Measurements from ENCODE around the gene SPAG5. TPM values are rescaled to one million over a fixed set of nuclear protein-coding genes. Genes with fewer than 3 reads are reported as not detected.

SPAG5 gene
- total RNA-seq, 2 donors from 2014 or later = 80.7 to 198 TPM

DNA sequence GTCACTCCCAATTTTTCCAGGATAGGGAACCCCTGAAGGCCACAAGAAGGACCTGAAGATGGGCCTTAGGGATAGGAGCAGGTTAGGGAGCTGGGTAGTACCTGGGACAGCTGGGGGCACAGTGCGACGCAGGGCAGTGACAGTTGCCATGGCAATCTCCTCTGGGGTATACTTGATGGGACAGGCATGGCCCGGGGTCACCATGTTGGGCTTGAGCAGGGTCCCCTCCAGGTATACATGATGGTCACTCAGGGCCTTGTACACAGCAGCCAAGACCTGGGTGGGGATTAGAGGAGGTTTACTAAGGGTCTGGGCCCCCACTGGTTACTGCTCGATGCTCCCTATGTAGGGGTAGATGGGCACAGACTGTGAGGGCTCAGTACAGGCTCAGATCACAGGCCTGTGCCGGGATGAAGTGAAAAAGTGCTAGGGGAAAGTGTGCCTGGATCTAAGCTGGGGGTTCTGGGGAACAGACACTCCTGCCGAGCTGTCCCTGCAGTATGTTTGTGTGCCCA lies 24.8 kb downstream of the SPAG5 start:
- H3K27me3 Mint-ChIP-seq = no peaks in the 10 kb centered on the region
- no peak overlapping the region for H3K4me3 Mint-ChIP-seq
- H3K36me3 Mint-ChIP-seq = peaks cover 1% of the 10 kb centered on the region

GRCh38 chr17:28573521-28573920 lies 25.3 kb downstream of the SPAG5 start:
- H3K9me3 Mint-ChIP-seq = no peaks in the 10 kb centered on the region
- no peak for DNase-seq (ENCODE audit: low spot score)
- H3K4me1 Mint-ChIP-seq (ENCODE audit: low read depth in 2 of 2) = peaks cover 44 to 45% of the 10 kb centered on the region in 2 donors
- ATAC-seq = no peak
- no peak overlapping the region for H3K27ac Mint-ChIP-seq
- no peaks in the 10 kb centered on the region for H3K27me3 Mint-ChIP-seq
- H3K36me3 Mint-ChIP-seq = no peaks in the 10 kb centered on the region
- H3K4me3 Mint-ChIP-seq = no peak overlapping the region

More for the DNA sequence above, 24.8 kb downstream of the SPAG5 start:
- ATAC-seq (no peak), DNase-seq (ENCODE audit: low spot score) (no peak)
- Mint-ChIP-seq H3K27ac (no peak overlapping the region), H3K9me3 (no peaks in the 10 kb centered on the region), H3K4me1 (ENCODE audit: low read depth in 2 of 2) (peaks cover 43 to 45% of the 10 kb centered on the region in 2 donors)

- ATAC-seq (no peak), DNase-seq (ENCODE audit: low spot score) (no peak)
- no peaks in the 10 kb centered on the region for H3K9me3 Mint-ChIP-seq
- no peaks in the 10 kb centered on the region for H3K36me3 Mint-ChIP-seq
- H3K27ac Mint-ChIP-seq = peak overlapping the region; percentile 83 to 96
- no peaks in the 10 kb centered on the region for H3K27me3 Mint-ChIP-seq
- peaks cover 49 to 50% of the 10 kb centered on the region in 2 donors for H3K4me1 Mint-ChIP-seq (ENCODE audit: low read depth in 2 of 2)
- H3K4me3 Mint-ChIP-seq = peak overlapping the region; percentile 94
These were observed 25.8 kb downstream of the SPAG5 start for GRCh38 chr17:28573040-28573380.

GRCh38 chr17:28572259-28573039 lies 26.4 kb downstream of the SPAG5 start:
- Mint-ChIP-seq H3K4me1 (ENCODE audit: low read depth in 2 of 2) (peaks cover 55 to 56% of the 10 kb centered on the region in 2 donors), H3K27ac (peak overlapping the region; percentile 83 to 96), H3K27me3 (no peaks in the 10 kb centered on the region), H3K36me3 (no peaks in the 10 kb centered on the region), H3K4me3 (peak overlapping the region; percentile 94), H3K9me3 (no peaks in the 10 kb centered on the region)
- DNase-seq (ENCODE audit: low spot score) (no peak), ATAC-seq (no peak)

DNA sequence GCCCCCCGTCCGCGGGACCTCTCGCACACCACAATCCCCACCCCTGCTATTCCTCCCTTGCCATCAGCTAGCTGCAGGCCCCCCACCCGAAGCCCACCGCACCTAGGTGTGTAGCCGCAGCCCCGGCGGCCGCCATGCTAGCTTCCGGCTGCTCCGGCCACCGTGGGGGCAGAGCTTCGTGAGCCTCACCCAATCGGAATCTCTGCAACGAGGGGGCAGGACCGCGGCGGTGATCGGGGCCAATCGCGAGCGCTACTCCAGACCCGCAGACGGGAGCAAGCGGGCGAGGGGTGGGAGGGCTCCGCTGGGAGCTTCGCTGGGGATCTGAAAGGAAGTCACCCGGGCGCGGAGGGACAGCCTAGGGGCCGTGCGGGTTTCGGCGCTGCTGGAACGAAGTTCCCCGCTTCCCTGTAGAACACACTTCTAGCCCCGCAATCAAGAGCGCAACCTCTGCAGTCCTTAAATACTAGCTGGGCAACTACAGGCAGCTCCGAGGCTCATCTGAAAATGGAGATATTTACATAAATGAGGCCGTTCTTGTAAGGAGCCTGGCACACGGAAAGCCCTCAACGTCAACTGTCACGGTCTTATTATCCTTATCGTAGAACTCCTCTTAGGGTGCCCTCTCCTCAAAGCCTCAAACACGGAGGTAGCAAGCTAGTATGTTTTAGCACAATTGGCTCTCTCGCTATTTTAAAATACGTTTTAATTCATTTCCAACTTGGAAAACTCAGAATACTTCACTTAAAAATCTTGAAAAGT lies 27.3 kb downstream of the SPAG5 start, which contains the start of gene PIGS:
Gene PIGS, minus strand, starts transcription at position 164 of the 762 bp plus-strand sequence. Its CDS starts 28 bp downstream, at position 136.
- Mint-ChIP-seq H3K4me1 (ENCODE audit: low read depth in 2 of 2) (peaks cover 54 to 55% of the 10 kb centered on the region in 2 donors), H3K27me3 (no peaks in the 10 kb centered on the region), H3K27ac (peak within 1 kb of the TSS; percentile 83 to 96), H3K4me3 (peak within 1 kb of the TSS; percentile 94), H3K9me3 (no peaks in the 10 kb centered on the region), H3K36me3 (no peaks in the 10 kb centered on the region)
- ATAC-seq = peak; percentile 99
- peak; percentile 96 for DNase-seq (ENCODE audit: low spot score)

DNA sequence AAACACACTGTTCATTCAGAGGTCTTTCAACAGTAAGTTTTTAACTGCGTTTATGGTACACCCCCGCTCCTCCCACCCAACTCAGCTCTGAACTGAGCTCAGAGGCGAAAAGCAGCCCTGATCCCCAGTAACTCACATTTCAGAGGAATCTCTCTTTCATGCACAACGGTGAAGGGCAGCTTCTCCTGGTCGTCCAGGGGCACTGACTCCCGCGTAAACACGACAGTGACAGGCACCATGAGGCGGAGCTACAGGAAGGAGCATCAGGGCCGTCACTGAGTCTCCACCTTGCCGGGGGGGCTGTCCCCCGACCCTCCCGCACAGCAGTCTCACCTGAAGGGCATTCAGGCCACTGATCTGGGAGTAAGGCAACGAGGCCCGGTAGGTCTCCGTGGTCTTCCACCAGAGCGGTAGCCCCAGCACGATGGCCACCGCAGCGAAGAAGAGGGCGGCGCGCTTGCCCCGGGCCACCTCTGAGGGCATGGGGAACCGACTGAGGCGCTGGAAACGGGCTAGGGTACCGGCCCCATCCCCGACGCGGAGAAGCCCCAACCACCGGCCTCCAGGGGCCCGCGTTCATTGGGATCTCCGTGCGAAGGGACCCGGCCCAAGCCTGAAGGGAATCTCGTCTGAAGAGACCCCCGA lies 28.0 kb downstream of the SPAG5 start:
- Mint-ChIP-seq H3K4me3 (peak overlapping the region; percentile 94), H3K27ac (peak overlapping the region; percentile 83 to 96), H3K9me3 (no peaks in the 10 kb centered on the region), H3K4me1 (ENCODE audit: low read depth in 2 of 2) (peaks cover 47 to 49% of the 10 kb centered on the region in 2 donors), H3K27me3 (no peaks in the 10 kb centered on the region), H3K36me3 (no peaks in the 10 kb centered on the region)
- ATAC-seq (peak; percentile 56 to 68), DNase-seq (ENCODE audit: low spot score) (no peak)

DNA sequence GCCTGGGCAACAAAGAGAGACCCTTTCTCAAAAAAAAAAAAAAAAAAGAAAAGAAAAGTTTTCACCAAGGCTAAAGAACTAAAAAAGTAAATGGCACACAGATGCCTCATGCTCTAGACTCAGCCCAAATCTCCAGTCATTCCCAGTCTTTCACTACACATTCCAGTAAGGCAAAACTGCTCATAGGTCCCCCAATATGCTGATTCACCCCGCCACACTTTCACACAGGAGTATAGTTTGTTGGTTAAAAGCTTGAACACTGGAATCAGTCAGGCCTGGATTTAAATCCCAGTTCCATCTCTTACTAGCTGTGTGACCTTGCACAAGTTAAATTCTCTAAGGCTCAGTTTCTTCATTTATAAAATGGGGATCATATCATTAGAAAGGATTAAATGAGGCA lies 29.4 kb downstream of the SPAG5 start:
- no peaks in the 10 kb centered on the region for H3K36me3 Mint-ChIP-seq
- no peaks in the 10 kb centered on the region for H3K27me3 Mint-ChIP-seq
- DNase-seq (ENCODE audit: low spot score) (no peak), ATAC-seq (no peak)
- peaks cover 46 to 49% of the 10 kb centered on the region in 2 donors for H3K4me1 Mint-ChIP-seq (ENCODE audit: low read depth in 2 of 2)
- peak overlapping the region; percentile 94 for H3K4me3 Mint-ChIP-seq
- no peaks in the 10 kb centered on the region for H3K9me3 Mint-ChIP-seq
- peak overlapping the region; percentile 1 to 83 for H3K27ac Mint-ChIP-seq

DNA sequence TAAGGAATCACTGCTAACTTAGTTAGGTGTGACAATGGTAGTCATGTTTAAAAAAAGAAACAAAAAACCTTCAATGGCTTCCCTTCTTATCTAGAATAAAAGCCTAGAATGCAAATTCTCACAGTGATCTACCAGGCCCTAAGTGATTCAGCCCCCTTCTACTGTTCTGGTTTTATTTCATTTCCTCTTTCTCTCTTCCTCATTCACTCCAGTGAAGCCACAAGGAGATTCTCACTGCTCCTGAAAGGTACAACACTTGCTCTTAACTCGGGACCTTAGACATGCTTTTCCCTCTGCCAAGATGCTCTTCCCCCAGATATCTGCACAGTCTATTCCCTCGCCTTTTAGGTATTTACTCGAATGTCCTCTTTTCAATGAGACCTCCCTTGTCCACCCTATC lies 31.2 kb downstream of the SPAG5 start:
- Mint-ChIP-seq H3K9me3 (no peaks in the 10 kb centered on the region), H3K4me1 (ENCODE audit: low read depth in 2 of 2) (peaks cover 40 to 42% of the 10 kb centered on the region in 2 donors), H3K36me3 (no peaks in the 10 kb centered on the region), H3K27me3 (no peaks in the 10 kb centered on the region), H3K27ac (peak overlapping the region; percentile 40 to 49), H3K4me3 (peak overlapping the region; percentile 9)
- DNase-seq (ENCODE audit: low spot score) (no peak), ATAC-seq (no peak)

- H3K4me3 Mint-ChIP-seq = no peak overlapping the region
- H3K27me3 Mint-ChIP-seq = no peaks in the 10 kb centered on the region
- H3K9me3 Mint-ChIP-seq = no peaks in the 10 kb centered on the region
- no peak overlapping the region for H3K27ac Mint-ChIP-seq
- ATAC-seq (no peak), DNase-seq (ENCODE audit: low spot score) (no peak)
- peaks cover 15 to 17% of the 10 kb centered on the region in 2 donors for H3K4me1 Mint-ChIP-seq (ENCODE audit: low read depth in 2 of 2)
- peaks cover 2% of the 10 kb centered on the region for H3K36me3 Mint-ChIP-seq
These were observed 35.4 kb downstream of the SPAG5 start for GRCh38 chr17:28563475-28563874.

- Mint-ChIP-seq H3K27ac (no peak overlapping the region), H3K4me3 (no peak overlapping the region), H3K4me1 (ENCODE audit: low read depth in 2 of 2) (peaks cover 37 to 43% of the 10 kb centered on the region in 2 donors), H3K27me3 (no peaks in the 10 kb centered on the region), H3K36me3 (peaks cover 32% of the 10 kb centered on the region), H3K9me3 (no peaks in the 10 kb centered on the region)
- ATAC-seq (no peak), DNase-seq (ENCODE audit: low spot score) (no peak)
These were observed 43.8 kb downstream of the SPAG5 start for GRCh38 chr17:28555022-28555421.

- ATAC-seq = no peak
- no peaks in the 10 kb centered on the region for H3K9me3 Mint-ChIP-seq
- no peak overlapping the region for H3K4me3 Mint-ChIP-seq
- peak overlapping the region in 1 of 2 donors; percentile 13 for H3K27ac Mint-ChIP-seq
- no peak for DNase-seq (ENCODE audit: low spot score)
- H3K27me3 Mint-ChIP-seq = no peaks in the 10 kb centered on the region
- H3K36me3 Mint-ChIP-seq = peaks cover 32% of the 10 kb centered on the region
- peaks cover 41 to 46% of the 10 kb centered on the region in 2 donors for H3K4me1 Mint-ChIP-seq (ENCODE audit: low read depth in 2 of 2)
These were observed 44.3 kb downstream of the SPAG5 start for GRCh38 chr17:28554565-28554964.

DNA sequence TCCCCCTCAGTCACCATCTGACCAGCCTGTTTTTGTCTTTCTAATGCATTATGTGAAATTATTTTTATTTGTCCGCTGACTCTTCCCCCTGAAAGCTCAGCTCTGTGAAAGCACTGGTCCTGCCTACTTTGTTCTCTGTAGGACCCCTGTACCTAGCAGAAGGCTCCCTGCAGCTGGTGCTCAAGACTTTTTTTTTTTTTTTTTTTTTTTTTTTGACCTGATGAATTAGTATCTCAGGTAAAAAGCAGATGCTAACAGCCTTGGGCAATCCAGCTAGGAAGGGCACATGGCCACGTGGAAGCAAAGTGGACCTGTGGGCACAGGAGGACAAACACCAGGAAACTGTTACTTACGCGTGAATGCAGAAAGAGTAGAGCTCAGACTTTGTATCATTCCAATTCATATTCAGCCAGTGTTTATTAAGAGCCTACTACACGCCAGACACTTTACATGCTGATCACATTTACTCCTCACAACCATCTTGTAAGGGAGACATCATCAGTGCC lies 45.8 kb downstream of the SPAG5 start:
- Mint-ChIP-seq H3K9me3 (no peaks in the 10 kb centered on the region), H3K27ac (peak overlapping the region; percentile 46 to 75), H3K27me3 (no peaks in the 10 kb centered on the region), H3K36me3 (peaks cover 28% of the 10 kb centered on the region), H3K4me1 (ENCODE audit: low read depth in 2 of 2) (peaks cover 56 to 61% of the 10 kb centered on the region in 2 donors), H3K4me3 (peak overlapping the region; percentile 91)
- ATAC-seq (no peak), DNase-seq (ENCODE audit: low spot score) (no peak)

- Mint-ChIP-seq H3K27me3 (no peaks in the 10 kb centered on the region), H3K9me3 (no peaks in the 10 kb centered on the region), H3K4me1 (ENCODE audit: low read depth in 2 of 2) (peaks cover 63 to 66% of the 10 kb centered on the region in 2 donors), H3K36me3 (peaks cover 23% of the 10 kb centered on the region), H3K27ac (peak within 1 kb of the TSS; percentile 93 to 94), H3K4me3 (peak within 1 kb of the TSS; percentile 91)
- ATAC-seq = peak; percentile 90 to 93
- peak; percentile 86 for DNase-seq (ENCODE audit: low spot score)
These were observed 46.4 kb downstream of the SPAG5 start, which contains the start of gene UNC119 for GRCh38 chr17:28552176-28552999. Gene UNC119, minus strand, starts transcription at chr17:28552624. Its CDS starts 67 bp downstream, at chr17:28552557.
